IPS-18a (cell line): ENCODE measurements around the gene ASB13.

Experiments used
- H3K27ac ChIP-seq: one replicate; pipeline ENCODE4 v1.5.1; 2013; ENCODE audit warnings: low read length
- H3K27me3 ChIP-seq: one replicate; pipeline ENCODE4 v1.6.1; 2013; ENCODE audit warnings: mild to moderate bottlenecking, low read length; ENCODE audit not compliant: control insufficient read depth, insufficient read depth
- H3K36me3 ChIP-seq: one replicate; pipeline ENCODE4 v1.6.1; 2013; ENCODE audit warnings: low read depth, low read length; ENCODE audit not compliant: control insufficient read depth
- H3K4me1 ChIP-seq: one replicate; pipeline ENCODE4 v1.6.1; 2013; ENCODE audit warnings: low read depth, low read length; ENCODE audit not compliant: control insufficient read depth
- H3K4me3 ChIP-seq: one replicate; pipeline ENCODE4 v1.5.1; 2013; ENCODE audit warnings: low read length
- H3K9ac ChIP-seq: one replicate; pipeline ENCODE4 v1.6.1; 2013; ENCODE audit warnings: mild to moderate bottlenecking, low read length, moderate library complexity
- H3K9me3 ChIP-seq: one replicate; pipeline ENCODE4 v1.6.1; 2013; ENCODE audit warnings: low read depth, low read length; ENCODE audit not compliant: control insufficient read depth

Gene ASB13

GRCh38 chr10:5654218-5654755, 12.1 kb downstream of the ASB13 start:
- H3K27ac ChIP-seq, result no peak overlapping the region
- no peaks in the 10 kb centered on the region for H3K36me3 ChIP-seq
- peaks cover 4% of the 10 kb centered on the region for H3K4me1 ChIP-seq
- H3K4me3 ChIP-seq, result no peak overlapping the region
- H3K9me3 ChIP-seq, result no peaks in the 10 kb centered on the region
- no peaks in the 10 kb centered on the region for H3K27me3 ChIP-seq
- H3K9ac ChIP-seq, result no peak overlapping the region

- Histone ChIP-seq H3K4me1 (peaks cover 4% of the 10 kb centered on the region), H3K36me3 (no peaks in the 10 kb centered on the region), H3K4me3 (no peak overlapping the region), H3K9me3 (no peaks in the 10 kb centered on the region), H3K27ac (no peak overlapping the region), H3K9ac (no peak overlapping the region), H3K27me3 (no peaks in the 10 kb centered on the region)
Measured at GRCh38 chr10:5652746-5653145, 13.6 kb downstream of the ASB13 start.

GRCh38 chr10:5651388-5651764, 15.0 kb downstream of the ASB13 start:
- H3K27ac ChIP-seq, result no peak overlapping the region
- no peaks in the 10 kb centered on the region for H3K27me3 ChIP-seq
- no peaks in the 10 kb centered on the region for H3K9me3 ChIP-seq
- no peak overlapping the region for H3K4me3 ChIP-seq
- H3K4me1 ChIP-seq, result peaks cover 4% of the 10 kb centered on the region
- no peak overlapping the region for H3K9ac ChIP-seq
- H3K36me3 ChIP-seq, result no peaks in the 10 kb centered on the region

GRCh38 chr10:5650664-5651387, 15.6 kb downstream of the ASB13 start:
- Histone ChIP-seq H3K27me3 (no peaks in the 10 kb centered on the region), H3K27ac (no peak overlapping the region), H3K9ac (no peak overlapping the region), H3K9me3 (no peaks in the 10 kb centered on the region), H3K4me3 (no peak overlapping the region), H3K36me3 (no peaks in the 10 kb centered on the region), H3K4me1 (peaks cover 4% of the 10 kb centered on the region)

GRCh38 chr10:5649746-5650145, 16.6 kb downstream of the ASB13 start:
- H3K27ac ChIP-seq, result no peak overlapping the region
- H3K9me3 ChIP-seq, result no peaks in the 10 kb centered on the region
- H3K4me3 ChIP-seq, result no peak overlapping the region
- H3K27me3 ChIP-seq, result no peaks in the 10 kb centered on the region
- H3K36me3 ChIP-seq, result no peaks in the 10 kb centered on the region
- no peak overlapping the region for H3K9ac ChIP-seq
- peaks cover 4% of the 10 kb centered on the region for H3K4me1 ChIP-seq

- no peaks in the 10 kb centered on the region for H3K36me3 ChIP-seq
- no peaks in the 10 kb centered on the region for H3K27me3 ChIP-seq
- no peak overlapping the region for H3K4me3 ChIP-seq
- H3K27ac ChIP-seq, result no peak overlapping the region
- H3K4me1 ChIP-seq, result no peaks in the 10 kb centered on the region
- no peak overlapping the region for H3K9ac ChIP-seq
- no peaks in the 10 kb centered on the region for H3K9me3 ChIP-seq
Measured at GRCh38 chr10:5648494-5649457, 17.6 kb downstream of the ASB13 start.

- Histone ChIP-seq H3K4me3 (no peak overlapping the region), H3K36me3 (no peaks in the 10 kb centered on the region)
Measured at GRCh38 chr10:5647507-5648240, 18.7 kb downstream of the ASB13 start.

GRCh38 chr10:5645944-5646617, 20.3 kb downstream of the ASB13 start:
- no peak overlapping the region for H3K27ac ChIP-seq
- H3K36me3 ChIP-seq, result peaks cover 5% of the 10 kb centered on the region
- H3K9me3 ChIP-seq, result no peaks in the 10 kb centered on the region
- H3K4me3 ChIP-seq, result no peak overlapping the region
- no peak overlapping the region for H3K9ac ChIP-seq
- no peaks in the 10 kb centered on the region for H3K4me1 ChIP-seq
- no peaks in the 10 kb centered on the region for H3K27me3 ChIP-seq

More at GRCh38 chr10:5647507-5648240, 18.7 kb downstream of the ASB13 start:
- Histone ChIP-seq H3K4me1 (no peaks in the 10 kb centered on the region), H3K27me3 (no peaks in the 10 kb centered on the region), H3K9me3 (no peaks in the 10 kb centered on the region), H3K27ac (no peak overlapping the region), H3K9ac (no peak overlapping the region)

- no peak overlapping the region for H3K27ac ChIP-seq
- no peaks in the 10 kb centered on the region for H3K27me3 ChIP-seq
- peaks cover 8% of the 10 kb centered on the region for H3K36me3 ChIP-seq
- H3K9me3 ChIP-seq, result no peaks in the 10 kb centered on the region
- H3K9ac ChIP-seq, result no peak overlapping the region
- no peak overlapping the region for H3K4me3 ChIP-seq
- H3K4me1 ChIP-seq, result no peaks in the 10 kb centered on the region
Measured at GRCh38 chr10:5645375-5645774, 21.0 kb downstream of the ASB13 start.

GRCh38 chr10:5644930-5645329, 21.5 kb downstream of the ASB13 start:
- Histone ChIP-seq H3K27ac (no peak overlapping the region), H3K9me3 (no peaks in the 10 kb centered on the region), H3K4me3 (no peak overlapping the region), H3K36me3 (peaks cover 12% of the 10 kb centered on the region), H3K4me1 (no peaks in the 10 kb centered on the region), H3K9ac (no peak overlapping the region), H3K27me3 (no peaks in the 10 kb centered on the region)
